Peyer's patch (tissue), 4 donors: ENCODE data around the gene FGGY.

ENCODE experiments used
- POLR2A ChIP-seq, 2 donors: fragments of 450-650 bp; IDR thresholded peaks; one replicate each; pipeline ENCODE4 v1.5.1; 2017; ENCODE audit warnings: antibody characterized with exemption in 2 of 2, mild to moderate bottlenecking in 2 of 2, moderate library complexity in 2 of 2
- TF ChIP-seq, protein P1 (sequence below), 6 experiments: fragments of 450-650 bp in 4 of 6; fragments of 200-600 bp in 2 of 6; sonication (generic) in 1 of 6; IDR thresholded peaks; one replicate each; pipeline ENCODE4 v1.5.1; 2017 to 2019; ENCODE audit warnings: antibody characterized with exemption in 6 of 6, mild to moderate bottlenecking in 3 of 6, moderate library complexity in 1 of 6

DNA sequence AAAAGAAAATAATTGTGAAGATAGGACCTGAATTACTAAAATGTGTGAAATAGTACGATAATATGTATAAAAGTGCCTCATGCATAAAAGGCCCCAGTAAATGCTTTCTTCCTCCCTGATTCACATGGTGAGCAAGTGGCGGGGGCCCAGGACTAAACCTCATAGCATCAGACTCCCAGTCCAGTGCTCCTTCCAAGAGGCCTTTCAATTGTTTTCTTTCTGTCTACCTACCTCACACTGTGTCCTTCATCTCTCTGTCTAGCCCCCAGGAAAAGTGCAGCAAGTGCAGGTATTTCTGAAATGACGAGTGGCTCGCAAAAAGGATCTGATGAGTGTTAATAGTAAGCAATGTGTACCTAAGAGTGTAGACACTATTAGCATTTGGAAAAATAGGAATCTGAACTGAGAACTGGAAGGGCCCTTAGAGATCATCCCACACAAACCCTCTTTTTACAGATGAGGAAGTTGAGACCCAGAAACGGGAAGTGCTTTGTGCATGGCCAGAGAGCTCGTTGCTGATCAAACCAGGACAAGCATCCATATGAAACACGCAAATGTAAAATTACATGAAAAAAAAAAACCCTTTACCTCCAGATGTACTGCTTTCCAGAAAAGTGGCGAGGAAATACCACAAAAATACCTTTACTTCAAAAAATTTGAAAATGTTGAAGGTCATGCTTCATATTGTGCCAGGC is 399.7 kb downstream of the FGGY start:
- TF ChIP-seq POLR2A (IDR thresholded peaks at IDR 0.05): no peak
- TF ChIP-seq, protein P1, sequence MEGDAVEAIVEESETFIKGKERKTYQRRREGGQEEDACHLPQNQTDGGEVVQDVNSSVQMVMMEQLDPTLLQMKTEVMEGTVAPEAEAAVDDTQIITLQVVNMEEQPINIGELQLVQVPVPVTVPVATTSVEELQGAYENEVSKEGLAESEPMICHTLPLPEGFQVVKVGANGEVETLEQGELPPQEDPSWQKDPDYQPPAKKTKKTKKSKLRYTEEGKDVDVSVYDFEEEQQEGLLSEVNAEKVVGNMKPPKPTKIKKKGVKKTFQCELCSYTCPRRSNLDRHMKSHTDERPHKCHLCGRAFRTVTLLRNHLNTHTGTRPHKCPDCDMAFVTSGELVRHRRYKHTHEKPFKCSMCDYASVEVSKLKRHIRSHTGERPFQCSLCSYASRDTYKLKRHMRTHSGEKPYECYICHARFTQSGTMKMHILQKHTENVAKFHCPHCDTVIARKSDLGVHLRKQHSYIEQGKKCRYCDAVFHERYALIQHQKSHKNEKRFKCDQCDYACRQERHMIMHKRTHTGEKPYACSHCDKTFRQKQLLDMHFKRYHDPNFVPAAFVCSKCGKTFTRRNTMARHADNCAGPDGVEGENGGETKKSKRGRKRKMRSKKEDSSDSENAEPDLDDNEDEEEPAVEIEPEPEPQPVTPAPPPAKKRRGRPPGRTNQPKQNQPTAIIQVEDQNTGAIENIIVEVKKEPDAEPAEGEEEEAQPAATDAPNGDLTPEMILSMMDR (IDR thresholded peaks at IDR 0.05): no peak
